Hippocampal formation (tissue), 2 donors: ENCODE data around the gene OPN1MW.
"Not testable (repeated sequence)": the region's sequence is repeated elsewhere in the genome, so short reads cannot be mapped to it uniquely, and the experiment has no call there.

Source experiments
- DNase-seq, 2 donors: peaks; one replicate each; lab custom pipeline; 2025; lab: John Stamatoyannopoulos, UW

Gene OPN1MW

DNA sequence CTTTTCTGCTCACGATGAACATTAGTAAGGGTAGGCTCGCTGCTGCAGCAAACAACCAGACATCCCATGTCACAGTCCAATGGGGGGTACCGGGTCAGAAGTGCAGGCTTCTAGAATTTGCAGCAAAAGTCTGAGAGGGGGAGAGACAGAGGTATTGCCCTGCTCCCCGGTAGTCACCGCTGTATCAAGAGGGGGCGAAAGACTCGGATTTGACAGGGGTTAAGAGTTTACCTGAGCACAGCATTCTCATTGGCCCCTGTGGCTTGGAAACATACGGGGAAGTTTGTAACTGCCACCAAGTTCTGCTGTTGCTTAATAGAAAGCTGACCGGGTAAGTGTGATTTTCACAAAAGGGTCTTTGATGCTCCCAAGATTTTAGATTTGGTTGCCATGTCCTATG lies 28.7 kb downstream of the OPN1MW start:
- not testable (repeated sequence) for DNase-seq

DNA sequence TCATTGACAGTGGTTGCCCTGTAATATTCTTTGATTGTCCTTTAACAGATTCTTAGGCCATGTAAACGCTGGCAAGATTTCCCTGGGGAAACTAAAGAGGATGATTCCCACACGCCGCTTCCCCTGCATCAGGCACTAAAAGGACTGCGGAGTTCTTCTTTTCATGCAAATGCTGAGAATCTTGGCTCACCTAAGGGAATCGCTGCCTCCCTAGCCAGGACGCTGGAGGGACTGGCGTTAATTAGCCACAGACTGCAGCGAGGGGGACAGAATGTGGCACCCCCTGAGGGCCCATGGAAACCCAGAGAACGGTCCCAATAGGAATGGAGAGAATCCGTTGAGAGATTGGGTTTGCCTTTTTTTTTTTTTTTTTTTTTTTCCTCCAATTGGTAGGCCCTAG lies 29.1 kb downstream of the OPN1MW start:
- not testable (repeated sequence) for DNase-seq

DNA sequence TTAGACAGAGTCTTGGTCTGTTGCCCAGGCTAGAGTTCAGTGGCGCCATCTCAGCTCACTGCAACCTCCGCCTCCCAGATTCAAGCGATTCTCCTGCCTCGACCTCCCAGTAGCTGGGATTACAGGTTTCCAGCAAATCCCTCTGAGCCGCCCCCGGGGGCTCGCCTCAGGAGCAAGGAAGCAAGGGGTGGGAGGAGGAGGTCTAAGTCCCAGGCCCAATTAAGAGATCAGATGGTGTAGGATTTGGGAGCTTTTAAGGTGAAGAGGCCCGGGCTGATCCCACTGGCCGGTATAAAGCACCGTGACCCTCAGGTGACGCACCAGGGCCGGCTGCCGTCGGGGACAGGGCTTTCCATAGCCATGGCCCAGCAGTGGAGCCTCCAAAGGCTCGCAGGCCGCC lies 37.1 kb downstream of the OPN1MW start, which contains the start of gene OPN1MW2:
TSS of gene OPN1MW2 (plus strand) at position 301 of the 400 bp plus-strand sequence. CDS start at position 361, 60 bp downstream.
- DNase-seq = not testable (repeated sequence)

DNA sequence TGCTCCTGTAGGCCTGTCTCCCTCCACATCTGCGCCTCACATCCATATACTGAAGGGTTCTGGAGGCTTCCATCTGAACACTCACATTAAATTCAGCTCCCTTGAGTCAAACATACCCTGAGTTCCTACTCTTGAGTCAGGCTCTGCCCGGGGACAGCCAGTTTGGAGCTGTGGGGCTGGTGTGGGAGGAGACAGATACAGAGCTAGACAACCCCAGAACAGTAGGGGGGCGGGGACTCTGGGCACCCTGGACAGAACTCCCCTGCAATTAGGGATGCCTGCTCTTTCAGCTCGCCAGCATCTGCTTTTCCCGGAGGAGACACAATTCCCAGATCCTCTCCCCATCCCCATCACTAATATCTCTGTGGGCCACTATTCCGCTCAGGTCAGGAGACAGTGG lies 42.9 kb downstream of the OPN1MW start:
- not testable (repeated sequence) for DNase-seq

DNA sequence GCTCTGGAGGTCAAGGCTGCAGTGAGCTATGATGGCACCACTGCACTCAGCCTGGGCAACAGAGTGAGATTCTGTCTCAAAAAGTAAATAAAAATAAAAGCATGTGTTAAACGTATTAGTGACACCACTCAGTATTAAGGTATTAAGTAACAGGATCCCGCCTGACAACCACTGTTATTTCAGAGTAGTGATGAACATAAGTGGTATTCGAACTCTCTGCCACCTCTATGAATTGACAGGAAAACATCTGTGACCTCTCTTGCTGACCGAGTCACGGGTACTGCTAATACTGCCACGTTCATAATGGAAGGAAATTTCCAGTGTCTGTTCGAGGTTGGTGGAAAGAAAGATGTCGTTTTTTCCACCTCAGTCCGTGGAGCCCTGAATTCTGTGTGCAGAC lies 44.3 kb downstream of the OPN1MW start:
- not testable (repeated sequence) for DNase-seq

DNA sequence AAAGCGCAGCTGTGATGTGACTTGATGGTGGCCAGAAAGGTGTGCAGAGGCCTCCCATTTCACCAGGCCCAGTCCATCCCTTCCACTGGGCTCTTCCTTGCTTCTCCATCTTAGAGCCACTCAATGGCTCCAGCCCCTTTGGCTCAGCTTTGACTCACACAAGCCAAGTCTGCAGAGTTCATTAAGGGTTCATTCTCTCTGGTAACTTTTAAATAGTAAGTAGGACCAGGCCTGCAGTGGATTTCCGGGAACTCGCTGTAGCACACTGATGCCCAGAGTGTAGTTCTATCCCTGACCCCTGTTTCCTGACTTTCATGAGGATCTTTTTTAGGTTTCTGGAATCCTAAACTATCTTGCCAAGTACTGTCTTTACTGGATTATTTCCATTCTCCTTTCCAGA lies 49.0 kb downstream of the OPN1MW start:
- DNase-seq = not testable (repeated sequence)

DNA sequence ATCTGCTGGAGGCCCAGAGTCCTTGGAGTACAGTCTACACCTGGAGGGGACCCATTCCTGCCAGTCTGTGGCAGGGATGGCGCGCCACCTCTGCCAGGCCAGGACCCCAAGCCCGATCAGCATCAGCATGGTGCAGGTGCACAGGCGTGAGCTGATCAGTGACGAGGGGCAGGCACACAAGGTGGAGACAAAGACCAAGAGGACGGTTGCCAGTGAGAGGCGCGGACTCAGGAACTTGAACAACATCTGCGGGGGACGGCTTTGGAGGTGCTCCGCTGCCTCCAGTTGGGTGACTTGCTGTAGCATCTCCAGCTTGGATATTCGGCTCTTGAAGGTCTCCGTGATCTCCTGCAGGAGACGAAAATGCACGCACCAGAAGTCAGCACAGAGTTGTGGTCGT lies 51.2 kb downstream of the OPN1MW start:
- DNase-seq = not testable (repeated sequence)

DNA sequence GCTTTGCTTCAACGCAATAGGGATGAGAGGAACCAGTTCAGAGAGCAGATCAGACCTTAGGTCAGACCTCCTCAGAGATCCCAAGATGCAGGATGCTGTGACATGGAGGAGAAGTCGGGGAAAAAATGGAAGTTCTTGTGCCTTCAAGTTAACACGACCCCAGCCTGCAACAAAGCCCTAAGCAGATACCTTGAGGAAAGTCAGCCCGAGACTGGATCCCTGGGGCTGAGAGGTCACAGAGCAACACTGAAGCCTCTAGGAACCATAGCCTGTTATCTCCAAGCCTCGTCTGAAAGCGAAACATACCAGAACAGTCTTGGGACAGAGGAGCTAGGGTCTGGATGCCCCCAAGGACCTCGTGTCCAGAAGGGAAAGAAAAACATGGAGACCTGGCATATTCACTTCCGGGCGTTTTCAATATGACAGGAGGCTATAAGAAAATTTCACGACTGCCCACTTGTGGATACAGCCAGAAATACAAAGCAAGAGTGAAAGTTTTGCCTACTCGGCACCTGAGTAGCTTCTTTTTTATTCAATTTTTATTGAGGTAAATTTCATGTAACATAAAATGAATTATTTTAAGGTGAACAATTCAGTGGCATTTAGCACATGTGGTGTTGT lies 56.7 kb downstream of the OPN1MW start:
- DNase-seq = not testable (repeated sequence)

DNA sequence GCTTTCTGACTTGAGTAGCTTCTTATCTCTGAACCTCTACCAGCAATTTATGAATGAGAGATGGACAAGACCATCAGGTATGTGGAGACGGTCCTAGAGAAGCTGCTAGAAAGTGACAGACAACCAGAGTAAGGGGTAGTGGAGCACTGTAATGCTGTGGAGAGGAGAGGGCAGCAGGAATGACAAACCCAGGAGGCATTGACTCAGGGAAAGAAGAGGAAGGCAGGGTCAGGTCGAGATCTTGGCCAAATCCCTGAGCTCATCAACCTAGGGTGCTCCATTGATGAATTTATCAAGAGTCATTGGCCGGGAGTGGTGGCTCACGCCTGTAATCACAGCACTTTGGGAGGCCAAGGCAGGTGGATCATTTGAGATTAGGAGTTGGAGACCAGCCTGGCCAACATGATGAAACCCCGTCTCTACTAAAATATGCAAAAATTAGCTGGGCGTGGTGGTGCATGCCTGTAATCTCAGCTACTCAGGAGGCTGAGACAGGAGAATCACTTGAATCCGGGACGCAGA lies 57.6 kb downstream of the OPN1MW start:
- DNase-seq = not testable (repeated sequence)
